ENCODE results near the gene SHISA4. TPM values are rescaled to one million over a fixed set of nuclear protein-coding genes. Genes with fewer than 3 reads are reported as not detected.

The SHISA4 gene
- polyA plus RNA-seq, 3 donors = 1.5 to 3.1 (median 2.3) TPM

GRCh38 chr1:201890223-201890622, 1.5 kb downstream of the SHISA4 start:
- TF ChIP-seq CTCF (IDR thresholded peaks at IDR 0.05) = no peak
- H3K4me3 Mint-ChIP-seq = peak overlapping the region in 1 of 2 donors; percentile 67
- H4K20me1 ChIP-seq (ENCODE audit: insufficient read depth, low read length) = no peaks in the 10 kb centered on the region

GRCh38 chr1:201890806-201891450, 2.2 kb downstream of the SHISA4 start:
- no peaks in the 10 kb centered on the region for H4K20me1 ChIP-seq (ENCODE audit: insufficient read depth, low read length)
- peaks cover 9% of the 10 kb centered on the region for H3K4me1 Mint-ChIP-seq
- H3K9me3 ChIP-seq (replicated peaks in 1 of 2; ENCODE audit: control insufficient read depth in 1 of 2, insufficient read depth in 1 of 2, low read length in 2 of 2) = peaks cover 0 to 6% of the 10 kb centered on the region in 2 donors
- peaks cover 0 to 13% (median 1%) of the 10 kb centered on the region in 7 donors for H3K9me3 Mint-ChIP-seq
- H3K36me3 Mint-ChIP-seq = peaks cover 0 to 6% of the 10 kb centered on the region in 2 donors
- peaks cover 9 to 12% of the 10 kb centered on the region in 2 donors for H3K4me1 ChIP-seq (ENCODE audit: control insufficient read depth in 1 of 2, insufficient read depth in 2 of 2, low read length in 2 of 2)
- TF ChIP-seq CTCF (IDR thresholded peaks at IDR 0.05) = no peak
- H3K27ac Mint-ChIP-seq = no peak overlapping the region
- H3K4me2 ChIP-seq (replicated peaks; ENCODE audit: extremely low read depth, low read length, poor library complexity, severe bottlenecking) = no peak overlapping the region
- no peaks in the 10 kb centered on the region for H3K79me2 ChIP-seq (ENCODE audit: insufficient read depth, low read length)
- H3K36me3 ChIP-seq (replicated peaks in 1 of 2; ENCODE audit: control insufficient read depth in 1 of 2, insufficient read depth in 2 of 2, low read length in 2 of 2) = no peaks in the 10 kb centered on the region
- H3K27me3 ChIP-seq (ENCODE audit: control insufficient read depth in 2 of 2, insufficient read depth in 2 of 2, low read length in 2 of 2) = peaks cover 19 to 51% of the 10 kb centered on the region in 2 donors
- no peak overlapping the region for H3K4me3 ChIP-seq (replicated peaks in 1 of 3; ENCODE audit: low read depth in 2 of 3, low read length in 3 of 3)
- H2AFZ ChIP-seq (ENCODE audit: insufficient read depth, low read depth, low read length, poor library complexity, severe bottlenecking) = no peak overlapping the region
- DNase-seq = no peak
- no peak overlapping the region for H3K4me3 Mint-ChIP-seq
- no peak overlapping the region for H3K27ac ChIP-seq (ENCODE audit: low read depth in 1 of 2, low read length in 2 of 2)
- peaks cover 39 to 52% (median 46%) of the 10 kb centered on the region in 3 donors for H3K27me3 Mint-ChIP-seq (ENCODE audit: low read depth in 3 of 3)
- no peak overlapping the region for H3K9ac ChIP-seq (ENCODE audit: insufficient read depth, low read length, poor library complexity, severe bottlenecking)
- WGBS (ENCODE audit: insufficient coverage) = 89% methylated on average over 3 of the region's 3 CpGs
- intact Hi-C loops (cut with micrococcal nuclease) = loop anchor here in 1 of 2 donors (5.0 kb wide), 1 partner anchor 71 kb away; no protein-coding TSS in a partner anchor

More at GRCh38 chr1:201890223-201890622, 1.5 kb downstream of the SHISA4 start:
- Histone ChIP-seq H3K79me2 (ENCODE audit: insufficient read depth, low read length) (no peaks in the 10 kb centered on the region), H3K4me2 (replicated peaks; ENCODE audit: extremely low read depth, low read length, poor library complexity, severe bottlenecking) (no peak overlapping the region), H3K27me3 (ENCODE audit: control insufficient read depth in 2 of 2, insufficient read depth in 2 of 2, low read length in 2 of 2) (peaks cover 19 to 51% of the 10 kb centered on the region in 2 donors), H3K9me3 (replicated peaks in 1 of 2; ENCODE audit: control insufficient read depth in 1 of 2, insufficient read depth in 1 of 2, low read length in 2 of 2) (peaks cover 0 to 6% of the 10 kb centered on the region in 2 donors), H3K9ac (ENCODE audit: insufficient read depth, low read length, poor library complexity, severe bottlenecking) (no peak overlapping the region), H3K4me1 (ENCODE audit: control insufficient read depth in 1 of 2, insufficient read depth in 2 of 2, low read length in 2 of 2) (peaks cover 9 to 12% of the 10 kb centered on the region in 2 donors), H3K4me3 (replicated peaks in 1 of 3; ENCODE audit: low read depth in 2 of 3, low read length in 3 of 3) (no peak overlapping the region), H2AFZ (ENCODE audit: insufficient read depth, low read depth, low read length, poor library complexity, severe bottlenecking) (no peak overlapping the region), H3K36me3 (replicated peaks in 1 of 2; ENCODE audit: control insufficient read depth in 1 of 2, insufficient read depth in 2 of 2, low read length in 2 of 2) (no peaks in the 10 kb centered on the region), H3K27ac (ENCODE audit: low read depth in 1 of 2, low read length in 2 of 2) (no peak overlapping the region)
- H3K27ac Mint-ChIP-seq = no peak overlapping the region
- H3K27me3 Mint-ChIP-seq (ENCODE audit: low read depth in 3 of 3) = peaks cover 42 to 58% (median 51%) of the 10 kb centered on the region in 3 donors
- peaks cover 10% of the 10 kb centered on the region for H3K4me1 Mint-ChIP-seq
- 95% methylated on average over 3 of the region's 7 CpGs for WGBS (ENCODE audit: insufficient coverage)
- intact Hi-C loops (cut with micrococcal nuclease) = loop anchor here in 1 of 2 donors (5.0 kb wide), 1 partner anchor 72 kb away; no protein-coding TSS in a partner anchor
- no peak for DNase-seq
- H3K36me3 Mint-ChIP-seq = peaks cover 0 to 6% of the 10 kb centered on the region in 2 donors
- H3K9me3 Mint-ChIP-seq = peaks cover 0 to 13% (median 1%) of the 10 kb centered on the region in 7 donors
